Stimulated activated CD8-positive, alpha-beta memory T cell treated with anti-CD3 and anti-CD28 coated beads, Interleukin-7, amount 100 ng/mL, for 48 hours (primary cell): ENCODE measurements around the gene GOT1.

Experiments used
- DNase-seq, 2 donors: peaks; one replicate each; pipeline ENCODE4 v3.0.0-alpha.2; 2020; ENCODE audit warnings: low read depth in 1 of 2; ENCODE audit errors: extremely low read depth in 1 of 2

The GOT1 gene

DNA sequence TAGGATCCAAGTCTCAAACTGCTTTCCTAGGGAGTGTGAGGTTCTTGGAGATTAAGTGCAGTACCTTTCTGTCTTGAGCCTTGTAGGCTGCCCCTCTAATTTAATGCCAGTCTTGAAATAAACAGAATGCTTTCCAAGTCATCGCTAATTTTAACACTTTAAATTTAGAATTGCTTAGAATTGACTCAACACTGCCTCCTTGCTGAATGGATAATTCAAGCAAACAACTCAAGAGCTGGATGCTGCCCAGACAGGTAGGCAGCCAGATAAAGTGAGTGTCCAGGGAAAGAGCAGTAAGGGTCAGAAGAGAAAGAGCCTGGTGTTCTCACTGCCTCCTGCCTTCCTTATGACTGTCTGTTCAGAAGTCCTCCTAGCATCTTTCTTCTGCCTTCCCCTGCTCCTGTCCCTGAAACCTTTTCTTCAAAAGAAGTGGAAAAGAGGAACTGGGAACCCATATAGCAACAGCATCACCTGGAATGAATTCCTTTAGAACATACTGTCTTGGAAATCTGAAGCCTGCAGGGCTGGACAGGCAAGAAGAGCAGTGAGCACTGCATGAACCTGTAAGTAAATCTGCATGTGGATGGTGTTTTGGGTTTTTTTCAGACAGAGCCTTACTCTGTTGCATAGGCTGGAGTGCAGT lies 3.1 kb upstream of the GOT1 start:
- no peak for DNase-seq

GRCh38 chr10:99432881-99433280 lies 2.5 kb upstream of the GOT1 start:
- no peak for DNase-seq

DNA sequence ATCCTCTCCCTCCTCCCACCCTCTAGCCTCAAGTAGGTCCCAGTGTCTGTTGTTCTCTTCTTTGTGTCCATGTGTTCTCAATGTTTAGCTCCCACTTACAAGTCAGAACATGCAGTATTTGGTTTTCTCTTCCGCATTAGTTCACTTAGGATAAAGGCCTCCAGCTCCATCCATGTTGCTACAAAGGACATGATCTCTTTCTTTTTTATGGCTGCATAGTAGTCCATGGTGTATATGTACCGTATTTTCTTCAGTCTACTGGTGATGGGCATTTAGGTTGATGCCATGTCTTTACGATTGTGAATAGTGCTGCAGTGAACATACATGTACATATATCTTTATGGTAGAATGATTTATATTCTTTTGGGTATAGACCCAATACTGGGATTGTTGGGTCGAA lies 1.6 kb upstream of the GOT1 start:
- no peak for DNase-seq

DNA sequence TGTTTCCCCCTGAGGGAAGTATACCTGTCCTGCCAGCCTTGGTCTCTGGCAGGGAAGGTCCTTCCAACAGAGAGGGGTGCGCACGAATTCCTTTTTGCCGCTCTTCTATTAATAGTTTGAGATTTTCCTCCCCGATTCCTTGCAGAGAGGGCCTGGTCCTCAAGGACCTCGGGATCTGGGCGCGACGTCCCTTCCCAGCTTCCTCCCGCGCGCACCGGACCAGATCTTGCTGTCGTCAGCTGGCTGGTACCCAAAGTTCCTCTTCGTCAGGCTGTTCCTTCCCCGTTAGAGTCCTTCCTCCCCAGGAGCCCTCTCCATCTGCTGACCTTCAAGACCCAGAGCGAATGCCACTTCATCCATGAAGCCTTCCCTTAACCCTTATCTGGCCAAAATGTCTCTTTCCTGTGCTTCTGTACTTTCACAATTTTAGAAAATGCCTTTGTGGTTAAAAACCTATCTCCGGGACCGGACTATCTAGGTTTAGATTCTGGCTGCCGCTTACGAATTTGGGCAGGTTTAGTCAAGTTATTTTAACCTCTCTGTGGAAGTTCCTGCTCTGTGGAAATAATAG lies 851 bp upstream of the GOT1 start:
- no peak for DNase-seq

- DNase-seq = no peak
Observed at GRCh38 chr10:99430116-99430450, 341 bp downstream of the GOT1 start.

DNA sequence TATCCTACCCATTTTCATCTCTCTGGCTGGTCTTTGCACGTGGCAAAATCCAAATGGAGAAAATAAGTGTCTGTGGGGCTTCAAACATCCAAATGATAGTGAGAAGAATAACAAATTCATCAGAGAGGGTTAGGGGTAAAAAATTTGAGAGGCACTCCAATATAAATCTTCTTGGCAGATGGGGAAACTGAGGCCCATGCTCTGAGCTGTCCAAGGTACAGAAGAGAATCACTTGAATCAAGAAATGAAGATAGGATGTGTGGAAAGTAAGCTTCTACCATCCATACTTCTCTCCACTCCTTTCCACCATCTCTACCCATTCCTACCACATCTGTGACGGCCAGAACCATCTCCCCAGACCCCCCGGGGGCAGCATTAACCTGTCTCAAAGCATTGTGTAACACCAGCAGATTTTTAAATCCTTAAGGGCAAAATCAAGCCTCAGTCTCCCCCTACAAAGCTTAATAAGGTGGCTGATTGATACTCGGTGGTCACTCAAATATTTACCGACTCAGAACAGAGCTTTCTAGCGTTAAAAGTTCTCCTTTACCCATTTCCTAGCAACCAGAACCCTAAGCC lies 818 bp downstream of the GOT1 start:
- no peak for DNase-seq

- no peak for DNase-seq
Observed at GRCh38 chr10:99427566-99428190, 2.7 kb downstream of the GOT1 start.

DNA sequence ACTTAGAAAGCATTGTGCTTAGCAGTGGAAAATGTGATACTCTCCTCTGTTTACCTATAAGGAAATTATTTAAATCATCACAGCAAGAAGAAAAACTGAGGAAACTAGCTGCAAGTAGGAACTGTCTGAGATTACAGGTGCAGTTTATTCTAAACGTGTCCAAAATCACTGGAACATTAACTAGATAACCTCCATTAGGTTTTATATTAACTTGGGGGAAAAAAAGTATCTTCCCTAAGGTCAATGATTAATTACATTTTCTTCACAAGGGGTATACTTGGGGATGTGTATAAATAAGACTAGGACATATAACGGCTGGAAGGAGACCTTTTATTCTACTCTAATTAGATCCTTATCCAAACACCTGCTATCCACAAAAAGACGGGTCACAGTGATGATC lies 3.7 kb downstream of the GOT1 start:
- no peak for DNase-seq

DNA sequence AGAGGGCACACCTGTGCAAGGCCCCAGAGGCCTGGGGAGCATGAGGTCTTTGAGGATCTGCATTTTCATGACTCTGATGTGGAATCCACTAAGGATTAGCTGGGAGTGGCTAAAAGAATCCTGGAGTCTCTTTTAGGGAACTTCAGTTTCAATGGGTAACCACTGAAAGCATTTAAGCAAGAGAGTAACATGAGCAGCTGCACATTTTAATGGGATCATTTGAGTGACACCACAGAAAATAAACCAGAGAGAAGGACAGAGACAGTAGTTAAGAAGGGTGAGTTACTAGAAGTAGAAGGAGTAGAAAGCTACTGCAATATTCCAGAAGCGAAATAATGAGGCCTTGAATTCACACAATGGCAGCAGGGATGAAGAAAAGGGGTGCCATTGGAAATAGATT lies 5.2 kb downstream of the GOT1 start:
- DNase-seq = no peak

GRCh38 chr10:99424656-99425055 lies 5.8 kb downstream of the GOT1 start:
- no peak for DNase-seq

DNA sequence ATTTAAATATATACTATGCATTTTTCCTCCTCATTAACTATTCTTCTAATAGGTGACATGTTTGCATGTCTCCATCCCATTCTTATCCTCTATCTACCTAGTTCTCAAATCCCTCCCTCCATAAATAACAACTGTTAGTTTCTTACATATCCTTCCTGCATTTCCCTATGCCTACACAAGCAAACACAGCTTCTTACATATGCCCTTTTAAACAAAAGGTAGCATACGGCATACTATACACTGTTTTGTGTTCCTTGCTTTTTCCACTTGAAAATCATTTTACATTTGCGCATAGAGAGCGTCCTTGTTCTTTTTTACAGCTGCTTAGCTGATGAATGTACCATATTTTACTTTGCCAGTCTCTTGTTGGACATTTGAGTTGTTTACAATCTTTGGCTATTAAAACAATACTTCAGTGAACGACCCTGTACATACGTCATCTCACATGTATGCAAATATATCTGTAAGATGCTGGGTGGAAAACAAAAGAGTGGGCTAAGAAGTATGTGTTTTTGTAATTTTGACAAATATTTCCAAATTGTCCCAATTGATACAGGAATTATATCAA lies 7.8 kb downstream of the GOT1 start:
- no peak for DNase-seq

GRCh38 chr10:99421233-99421739 lies 9.1 kb downstream of the GOT1 start:
- DNase-seq = no peak

GRCh38 chr10:99419688-99420087 lies 10.7 kb downstream of the GOT1 start:
- DNase-seq = no peak

- DNase-seq = no peak
Observed at GRCh38 chr10:99418910-99419624, 11.4 kb downstream of the GOT1 start.

DNA sequence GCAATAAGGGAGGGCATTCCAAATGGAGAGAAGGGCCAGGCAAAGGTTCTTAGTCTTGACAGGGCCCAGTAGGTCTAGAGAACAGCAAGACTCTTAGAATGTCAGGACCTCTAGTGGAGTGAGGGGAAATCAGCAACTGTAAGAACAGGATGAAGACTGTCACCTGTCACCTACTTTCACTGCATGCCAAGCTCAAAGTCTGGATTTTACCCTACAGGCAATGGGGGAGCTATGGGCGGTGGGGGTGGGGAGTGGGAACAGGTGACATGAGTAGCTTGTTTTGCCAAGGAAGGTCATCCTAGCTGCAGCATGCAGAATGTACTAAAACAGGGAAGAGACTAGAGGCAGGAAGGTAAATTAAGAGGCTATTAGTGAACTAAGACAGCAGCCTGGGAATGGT lies 18.3 kb downstream of the GOT1 start:
- DNase-seq = no peak

DNA sequence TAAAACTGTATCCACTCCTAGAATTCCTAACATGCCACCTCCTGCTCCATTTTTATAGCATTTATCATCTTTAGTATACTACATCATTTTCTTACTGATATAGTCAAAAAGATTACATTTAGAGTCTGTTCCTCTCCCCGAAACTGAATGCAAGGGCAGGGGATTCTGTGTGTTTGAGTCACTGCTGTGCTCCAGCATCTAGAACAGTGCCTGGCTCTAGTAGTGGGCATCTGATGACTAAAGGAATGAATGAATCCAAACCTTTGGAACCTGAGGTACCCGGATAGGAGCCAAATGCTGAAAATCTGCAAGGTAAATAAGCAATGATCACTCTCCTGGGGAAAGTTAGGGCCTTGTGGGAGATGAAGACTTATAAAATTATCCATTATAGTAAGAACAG lies 18.9 kb downstream of the GOT1 start:
- DNase-seq = no peak

- DNase-seq = no peak
Observed at GRCh38 chr10:99410876-99411275, 19.5 kb downstream of the GOT1 start.

- DNase-seq = no peak
Observed at GRCh38 chr10:99410146-99410545, 20.3 kb downstream of the GOT1 start.

DNA sequence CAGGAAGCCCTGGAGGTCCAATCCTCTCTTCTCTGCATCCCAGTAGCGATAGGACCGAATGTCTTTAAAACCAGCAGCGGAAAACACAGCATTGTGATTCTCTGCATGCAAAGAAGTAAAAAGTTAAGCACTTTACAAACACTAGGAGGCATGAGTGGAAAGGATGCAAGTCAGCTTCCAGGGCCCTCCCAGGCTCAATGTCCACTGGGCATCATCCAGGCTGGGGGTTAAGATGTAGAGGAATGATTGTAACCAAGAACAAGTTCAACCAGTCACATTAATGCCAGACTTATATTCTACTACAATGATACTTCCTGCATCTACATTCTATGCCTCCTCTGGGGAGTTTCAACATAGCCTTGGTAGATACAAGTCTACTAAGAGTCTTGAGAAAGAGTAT lies 24.3 kb downstream of the GOT1 start:
- no peak for DNase-seq

GRCh38 chr10:99403674-99404073 lies 26.8 kb downstream of the GOT1 start:
- no peak for DNase-seq

DNA sequence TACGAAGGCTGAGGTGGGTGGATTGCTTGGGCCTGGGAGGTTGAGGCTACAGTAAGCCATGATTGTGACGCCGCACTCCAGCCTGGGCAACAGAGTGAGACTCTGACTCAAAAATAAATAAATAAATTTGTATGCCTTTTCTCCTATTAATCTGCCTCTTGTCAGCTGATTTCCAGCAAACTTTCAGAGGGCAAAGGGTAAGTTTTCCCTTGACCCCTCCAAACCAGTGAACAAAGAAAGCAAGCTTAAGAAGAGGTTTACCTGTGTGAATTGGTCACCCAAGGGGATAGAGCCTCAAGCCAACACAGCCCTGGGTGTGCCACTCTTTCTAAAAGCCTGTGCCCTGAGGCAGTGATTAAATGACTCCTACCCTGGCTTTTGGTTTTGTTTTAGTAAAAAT lies 30.8 kb downstream of the GOT1 start:
- no peak for DNase-seq
